Nasal cavity respiratory epithelium epithelial cell of viscerocranial mucosa (primary cell): Measurements from ENCODE around the gene RANBP6. TPM values are rescaled to one million over a fixed set of nuclear protein-coding genes. Genes with fewer than 3 reads are reported as not detected.

Source experiments
- total RNA-seq: library from RNA; depleted of rRNA; stranded (reverse); fragments of >200 nt; gene quantifications from 2 replicates; pipeline ENCODE4 v1.2.3, GENCODE V29; 2014

The RANBP6 gene
- 20.2 and 33.4 TPM in 2 replicates for total RNA-seq

GRCh38 chr9:6015278-6016157, at the start of gene RANBP6:
RANBP6 (minus strand) TSS chr9:6015624; CDS start chr9:6015607, 17 bp downstream.

Other genes starting within 250 kb of the RANBP6 start
- 73.5 and 201 TPM in 2 replicates for gene ERMP1, start 182.5 kb downstream of the RANBP6 start, total RNA-seq
- not detected in 2 replicates for gene MLANA, start 124.7 kb downstream of the RANBP6 start, total RNA-seq
- gene IL33, start 200.2 kb upstream of the RANBP6 start, total RNA-seq = 2.1 and 16.6 TPM in 2 replicates